OCI-LY1 (cell line): ENCODE data around the gene POTEF.
"Not testable (repeated sequence)": the region's sequence is repeated elsewhere in the genome, so short reads cannot be mapped to it uniquely, and the experiment has no call there.

ENCODE experiments used
- EZH2 ChIP-seq: fragments of 200-600 bp; sonication (generic), shearing (Covaris generic); IDR thresholded peaks from 2 replicates; pipeline ENCODE4 v1.8.0; 2017; ENCODE audit warnings: borderline replicate concordance, mixed run types, mild to moderate bottlenecking, antibody characterized with exemption, low read length, moderate library complexity, mixed read lengths
- TF ChIP-seq, protein P1 (sequence below): fragments of 200-600 bp; sonication (generic), shearing (Covaris generic); IDR thresholded peaks from 2 replicates; pipeline ENCODE4 v1.5.1; 2017; ENCODE audit warnings: mild to moderate bottlenecking, antibody characterized with exemption, low read length, moderate library complexity, mixed read lengths

DNA sequence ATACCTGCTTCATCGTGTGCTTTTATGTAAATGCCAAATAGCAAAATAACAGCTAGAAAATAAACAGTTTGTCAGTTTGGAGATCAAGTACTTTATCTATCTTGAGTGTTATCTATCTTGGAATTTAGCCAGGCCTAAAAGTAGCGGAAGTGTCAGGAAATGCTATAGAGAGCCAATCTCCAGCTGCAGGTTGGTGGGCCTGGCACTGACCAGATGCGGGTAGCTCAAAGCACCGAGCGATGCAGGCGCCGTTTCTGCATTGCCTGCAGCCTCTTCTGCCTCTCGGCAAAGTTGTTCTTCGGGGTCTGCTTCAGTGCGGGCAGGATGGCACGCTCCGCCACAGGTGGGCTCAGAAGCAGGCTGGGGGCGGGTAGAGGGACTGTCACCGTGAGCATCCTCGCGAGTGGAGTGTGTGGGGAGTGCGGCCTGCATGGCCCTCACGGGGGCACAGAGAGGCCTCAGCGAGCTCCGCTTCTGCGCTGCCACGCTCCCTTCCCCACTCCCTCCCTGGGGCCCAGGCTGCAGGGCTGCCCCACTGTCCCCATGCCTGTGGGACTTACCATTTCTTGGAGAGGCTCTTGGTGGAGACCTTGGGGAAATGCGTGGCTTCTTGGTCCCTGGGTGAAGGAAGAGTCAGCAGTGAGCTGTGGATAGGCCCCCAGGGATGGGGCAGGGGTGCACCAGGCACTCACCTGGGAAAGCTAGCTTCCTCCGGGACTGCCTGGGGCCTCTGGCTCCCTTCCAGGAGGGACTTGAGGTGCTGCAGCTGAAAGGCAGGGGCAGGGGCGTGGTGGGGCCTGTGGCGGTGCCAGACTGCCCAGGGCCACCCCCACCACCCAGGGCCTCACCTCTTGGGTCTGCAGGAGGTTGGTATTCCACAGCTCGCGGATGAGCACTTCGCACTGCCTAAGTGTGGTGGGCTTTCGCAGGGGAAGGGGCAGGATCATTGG lies 10.6 kb upstream of the POTEF start:
- TF ChIP-seq, protein P1, sequence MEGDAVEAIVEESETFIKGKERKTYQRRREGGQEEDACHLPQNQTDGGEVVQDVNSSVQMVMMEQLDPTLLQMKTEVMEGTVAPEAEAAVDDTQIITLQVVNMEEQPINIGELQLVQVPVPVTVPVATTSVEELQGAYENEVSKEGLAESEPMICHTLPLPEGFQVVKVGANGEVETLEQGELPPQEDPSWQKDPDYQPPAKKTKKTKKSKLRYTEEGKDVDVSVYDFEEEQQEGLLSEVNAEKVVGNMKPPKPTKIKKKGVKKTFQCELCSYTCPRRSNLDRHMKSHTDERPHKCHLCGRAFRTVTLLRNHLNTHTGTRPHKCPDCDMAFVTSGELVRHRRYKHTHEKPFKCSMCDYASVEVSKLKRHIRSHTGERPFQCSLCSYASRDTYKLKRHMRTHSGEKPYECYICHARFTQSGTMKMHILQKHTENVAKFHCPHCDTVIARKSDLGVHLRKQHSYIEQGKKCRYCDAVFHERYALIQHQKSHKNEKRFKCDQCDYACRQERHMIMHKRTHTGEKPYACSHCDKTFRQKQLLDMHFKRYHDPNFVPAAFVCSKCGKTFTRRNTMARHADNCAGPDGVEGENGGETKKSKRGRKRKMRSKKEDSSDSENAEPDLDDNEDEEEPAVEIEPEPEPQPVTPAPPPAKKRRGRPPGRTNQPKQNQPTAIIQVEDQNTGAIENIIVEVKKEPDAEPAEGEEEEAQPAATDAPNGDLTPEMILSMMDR: not testable (repeated sequence)
- TF ChIP-seq EZH2: not testable (repeated sequence)
